Fibroblast of villous mesenchyme (primary cell): ENCODE data around the gene RAET1L. TPM values are rescaled to one million over a fixed set of nuclear protein-coding genes. Genes with fewer than 3 reads are reported as not detected.
"Not testable (repeated sequence)": the region's sequence is repeated elsewhere in the genome, so short reads cannot be mapped to it uniquely, and the experiment has no call there.

Source experiments
- DNase-seq: peaks from one replicate; pipeline ENCODE4 v3.0.0-alpha.2; 2010; ENCODE audit warnings: low read depth
- H3K4me3 ChIP-seq: 2 replicates; pipeline ENCODE4 v1.5.1; 2011; ENCODE audit warnings: low read depth, mild to moderate bottlenecking, low read length
- total RNA-seq: library from RNA; depleted of rRNA; stranded (reverse); fragments of >200 nt; gene quantifications from 2 replicates; pipeline ENCODE4 v1.2.3, GENCODE V29; 2012
- TF ChIP-seq, protein P1 (sequence below): IDR thresholded peaks from 2 replicates; pipeline ENCODE4 v1.5.1; 2012; ENCODE audit warnings: low read depth, mild to moderate bottlenecking, low read length; ENCODE audit not compliant: insufficient read depth

The RAET1L gene
- total RNA-seq, 1 donor = not detected

GRCh38 chr6:149999636-150000035 lies 25.7 kb downstream of the RAET1L start:
- no peak for DNase-seq
- H3K4me3 ChIP-seq = no peak overlapping the region
- TF ChIP-seq, protein P1, sequence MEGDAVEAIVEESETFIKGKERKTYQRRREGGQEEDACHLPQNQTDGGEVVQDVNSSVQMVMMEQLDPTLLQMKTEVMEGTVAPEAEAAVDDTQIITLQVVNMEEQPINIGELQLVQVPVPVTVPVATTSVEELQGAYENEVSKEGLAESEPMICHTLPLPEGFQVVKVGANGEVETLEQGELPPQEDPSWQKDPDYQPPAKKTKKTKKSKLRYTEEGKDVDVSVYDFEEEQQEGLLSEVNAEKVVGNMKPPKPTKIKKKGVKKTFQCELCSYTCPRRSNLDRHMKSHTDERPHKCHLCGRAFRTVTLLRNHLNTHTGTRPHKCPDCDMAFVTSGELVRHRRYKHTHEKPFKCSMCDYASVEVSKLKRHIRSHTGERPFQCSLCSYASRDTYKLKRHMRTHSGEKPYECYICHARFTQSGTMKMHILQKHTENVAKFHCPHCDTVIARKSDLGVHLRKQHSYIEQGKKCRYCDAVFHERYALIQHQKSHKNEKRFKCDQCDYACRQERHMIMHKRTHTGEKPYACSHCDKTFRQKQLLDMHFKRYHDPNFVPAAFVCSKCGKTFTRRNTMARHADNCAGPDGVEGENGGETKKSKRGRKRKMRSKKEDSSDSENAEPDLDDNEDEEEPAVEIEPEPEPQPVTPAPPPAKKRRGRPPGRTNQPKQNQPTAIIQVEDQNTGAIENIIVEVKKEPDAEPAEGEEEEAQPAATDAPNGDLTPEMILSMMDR = no peak

- TF ChIP-seq, protein P1 = no peak
- no peak for DNase-seq
- H3K4me3 ChIP-seq = no peak overlapping the region
Measured at GRCh38 chr6:149995971-149996370, 29.4 kb downstream of the RAET1L start.

- H3K4me3 ChIP-seq = no peak overlapping the region
- no peak for DNase-seq
- TF ChIP-seq, protein P1 = no peak
Measured at GRCh38 chr6:149995235-149995750, 30.0 kb downstream of the RAET1L start.

- TF ChIP-seq, protein P1 = no peak
- DNase-seq = no peak
- H3K4me3 ChIP-seq = no peak overlapping the region
Measured at GRCh38 chr6:149991838-149992237, 33.5 kb downstream of the RAET1L start.

DNA sequence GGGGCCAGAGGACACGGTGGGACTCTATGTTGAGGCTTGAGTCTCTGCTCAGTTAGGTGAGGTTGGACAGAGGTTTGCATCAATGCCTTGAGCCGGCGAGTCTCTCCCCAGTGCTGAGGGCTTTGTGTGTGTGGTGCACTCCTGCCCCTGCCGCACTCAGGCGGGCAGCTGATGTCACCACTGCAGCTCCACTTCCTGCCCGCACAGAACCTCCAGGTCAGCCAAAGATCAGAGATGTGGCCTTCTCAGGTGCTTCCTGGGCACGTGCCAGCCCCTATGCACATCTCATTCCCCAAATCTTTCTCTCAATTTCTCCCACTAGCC lies 33.9 kb downstream of the RAET1L start:
- DNase-seq, H3K4me3 ChIP-seq: not testable (repeated sequence)

- TF ChIP-seq, protein P1 = no peak
- peak overlapping the region; percentile 33 for H3K4me3 ChIP-seq
- DNase-seq = no peak
Measured at GRCh38 chr6:149990661-149991471, 34.5 kb downstream of the RAET1L start.

DNA sequence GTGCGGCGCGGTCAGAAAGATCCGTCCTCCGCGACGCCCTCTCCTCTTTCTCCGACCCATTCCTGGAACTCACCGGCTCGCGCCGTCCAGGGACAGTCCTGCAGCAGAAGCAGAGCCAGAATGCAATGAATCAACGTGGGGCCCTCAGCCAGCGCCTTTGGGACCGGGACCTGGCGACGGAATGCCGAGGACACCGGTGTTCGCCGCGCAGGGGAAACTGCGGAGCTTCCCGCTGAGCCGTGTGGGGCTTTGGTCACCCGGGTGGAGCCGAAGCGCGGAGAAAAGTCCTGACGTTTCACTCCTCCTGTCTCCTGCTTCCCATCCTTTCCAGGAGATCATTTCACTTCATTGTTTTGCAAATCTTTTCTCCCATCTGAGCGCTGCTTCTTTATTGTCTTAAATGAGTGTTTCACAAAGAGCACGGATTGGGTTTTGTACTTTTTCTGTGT lies 35.1 kb downstream of the RAET1L start:
- TF ChIP-seq, protein P1 = no peak
- DNase-seq = no peak
- H3K4me3 ChIP-seq = no peak overlapping the region
